Measurements from ENCODE around the gene CAMTA1. TPM values are rescaled to one million over a fixed set of nuclear protein-coding genes. Genes with fewer than 3 reads are reported as not detected.

The CAMTA1 gene
- total RNA-seq, 1 donor: 71.6 TPM

DNA sequence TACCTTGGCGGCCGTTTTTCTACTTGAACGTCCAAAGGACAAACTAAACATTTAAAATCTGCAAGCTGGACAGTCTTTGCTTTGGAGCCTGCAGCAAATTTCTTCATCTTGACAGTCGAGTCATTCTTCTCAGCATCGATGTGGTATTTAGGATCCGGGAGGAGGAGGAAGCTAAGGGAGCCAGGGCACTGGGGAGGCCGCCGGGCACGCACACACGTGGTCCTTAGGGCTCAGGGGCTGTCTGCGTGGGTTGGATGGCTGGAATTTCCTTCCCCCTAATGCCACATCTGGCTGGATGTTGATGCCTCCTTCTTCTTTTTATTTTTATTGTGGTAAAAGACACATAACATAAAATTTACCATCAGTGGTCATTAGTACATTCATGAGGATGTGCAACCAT is 300.9 kb downstream of the CAMTA1 start:
- no peaks in the 10 kb centered on the region for H3K4me1 ChIP-seq (ENCODE audit: insufficient read depth, low read length)
- H3K4me3 ChIP-seq (ENCODE audit: low read length): no peak overlapping the region

DNA sequence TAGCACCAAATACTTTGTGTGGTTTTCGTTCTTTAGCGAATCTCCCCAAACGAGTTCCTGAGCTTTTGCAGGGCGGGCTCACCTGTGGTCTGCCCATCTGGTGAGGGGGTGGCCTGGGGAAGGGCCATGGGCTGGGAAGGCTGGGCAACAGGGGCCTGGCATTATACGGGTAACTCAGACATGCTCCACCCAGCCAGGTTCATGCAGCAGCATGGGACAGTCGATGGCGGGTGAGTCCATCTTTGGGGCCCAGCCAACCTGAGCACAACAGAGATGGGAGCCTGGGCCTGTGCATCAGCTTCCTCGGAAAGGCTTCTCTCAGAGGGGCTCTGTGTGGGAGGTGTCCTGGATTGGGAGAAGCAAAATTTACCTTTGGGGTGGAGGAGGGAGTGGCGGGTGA is 302.6 kb downstream of the CAMTA1 start:
- Histone ChIP-seq H3K4me3 (ENCODE audit: low read length) (no peak overlapping the region), H3K27me3 (ENCODE audit: insufficient read depth, low read length) (no peaks in the 10 kb centered on the region), H3K9me3 (ENCODE audit: low read depth, low read length) (no peaks in the 10 kb centered on the region), H3K4me1 (ENCODE audit: insufficient read depth, low read length) (no peaks in the 10 kb centered on the region)

More for the DNA sequence above, 300.9 kb downstream of the CAMTA1 start:
- no peaks in the 10 kb centered on the region for H3K9me3 ChIP-seq (ENCODE audit: low read depth, low read length)
- no peaks in the 10 kb centered on the region for H3K27me3 ChIP-seq (ENCODE audit: insufficient read depth, low read length)

DNA sequence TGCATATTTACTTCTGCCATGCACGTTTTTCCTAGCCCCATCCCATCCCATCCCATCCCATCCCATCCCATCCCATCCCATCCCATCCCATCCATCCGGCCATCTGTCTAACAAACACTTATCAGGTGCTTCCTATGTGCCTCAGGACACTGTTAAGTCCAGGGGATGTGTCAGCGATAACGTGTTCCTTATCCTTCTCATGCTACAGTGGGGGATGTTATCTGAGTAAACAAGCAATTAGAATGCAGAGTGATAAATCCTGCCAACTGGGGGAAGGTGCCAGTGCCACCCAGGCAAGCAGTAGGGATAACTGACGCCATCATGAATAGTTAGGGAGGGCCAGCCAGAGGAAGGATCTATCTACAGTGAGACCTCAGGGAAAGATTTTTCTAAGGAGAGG is 304.2 kb downstream of the CAMTA1 start:
- Histone ChIP-seq H3K4me1 (ENCODE audit: insufficient read depth, low read length) (no peaks in the 10 kb centered on the region), H3K4me3 (ENCODE audit: low read length) (no peak overlapping the region), H3K9me3 (ENCODE audit: low read depth, low read length) (no peaks in the 10 kb centered on the region), H3K27me3 (ENCODE audit: insufficient read depth, low read length) (no peaks in the 10 kb centered on the region)

DNA sequence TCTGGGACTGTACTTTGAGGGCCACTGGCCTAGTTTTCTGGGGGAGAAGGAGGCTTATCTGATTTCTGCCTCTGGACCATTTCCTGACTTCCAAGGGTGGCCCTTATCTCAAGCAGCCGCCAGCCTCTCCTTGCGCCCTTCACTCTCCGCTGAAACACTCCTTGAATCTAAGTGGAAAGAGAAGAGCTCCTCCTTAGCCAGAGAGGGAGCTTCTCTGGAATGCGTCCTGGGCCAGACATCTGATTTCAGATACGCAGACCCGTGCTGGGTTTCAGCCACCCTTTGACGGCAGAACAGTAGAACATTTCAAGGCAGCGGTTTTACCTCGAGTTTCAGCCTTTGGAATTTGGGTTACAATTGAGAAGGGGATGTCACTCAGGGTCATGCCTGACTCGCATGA is 308.0 kb downstream of the CAMTA1 start:
- H3K9me3 ChIP-seq (ENCODE audit: low read depth, low read length): no peaks in the 10 kb centered on the region
- H3K4me1 ChIP-seq (ENCODE audit: insufficient read depth, low read length): no peaks in the 10 kb centered on the region
- H3K4me3 ChIP-seq (ENCODE audit: low read length): no peak overlapping the region
- H3K27me3 ChIP-seq (ENCODE audit: insufficient read depth, low read length): no peaks in the 10 kb centered on the region

DNA sequence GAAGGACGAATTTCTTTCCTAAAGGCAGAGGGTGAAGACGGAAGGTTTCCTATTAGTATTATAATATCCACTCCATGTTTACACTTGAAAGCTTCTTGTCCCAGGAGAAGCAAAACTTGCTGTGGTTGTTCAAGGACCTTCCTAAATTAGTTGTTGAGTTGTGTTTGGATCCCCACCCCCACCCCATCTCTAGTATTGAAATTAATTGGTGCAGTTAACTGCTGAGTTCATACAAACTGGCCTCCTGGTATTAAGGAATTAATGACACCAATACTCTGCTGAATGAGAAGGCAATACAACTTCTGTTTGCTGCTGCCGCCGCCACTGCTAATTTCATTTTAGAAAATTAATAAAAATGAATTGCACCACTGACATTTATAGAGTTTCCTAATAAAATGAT is 308.8 kb downstream of the CAMTA1 start:
- Histone ChIP-seq H3K4me1 (ENCODE audit: insufficient read depth, low read length) (no peaks in the 10 kb centered on the region), H3K27me3 (ENCODE audit: insufficient read depth, low read length) (no peaks in the 10 kb centered on the region), H3K4me3 (ENCODE audit: low read length) (no peak overlapping the region), H3K9me3 (ENCODE audit: low read depth, low read length) (no peaks in the 10 kb centered on the region)

DNA sequence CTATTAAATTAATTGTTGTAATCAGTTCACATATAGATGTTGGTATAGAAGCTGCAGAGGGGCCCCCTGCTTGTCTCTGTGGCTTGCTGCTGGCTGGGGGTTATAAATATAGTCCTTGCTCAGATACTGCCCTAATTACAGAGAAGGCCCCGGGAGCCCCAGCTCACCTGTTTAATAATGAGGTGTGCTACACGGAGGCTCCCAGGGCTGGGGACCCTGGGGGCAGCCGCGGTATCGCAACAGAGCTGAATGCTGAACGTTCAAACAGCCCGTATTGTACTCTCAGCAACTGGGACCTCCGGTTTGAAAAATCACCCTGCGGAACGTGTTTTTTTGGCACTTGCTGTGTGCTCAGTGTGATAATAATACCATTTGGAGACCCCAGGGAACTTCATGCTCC is 309.3 kb downstream of the CAMTA1 start:
- Histone ChIP-seq H3K4me1 (ENCODE audit: insufficient read depth, low read length) (no peaks in the 10 kb centered on the region), H3K9me3 (ENCODE audit: low read depth, low read length) (no peaks in the 10 kb centered on the region)

DNA sequence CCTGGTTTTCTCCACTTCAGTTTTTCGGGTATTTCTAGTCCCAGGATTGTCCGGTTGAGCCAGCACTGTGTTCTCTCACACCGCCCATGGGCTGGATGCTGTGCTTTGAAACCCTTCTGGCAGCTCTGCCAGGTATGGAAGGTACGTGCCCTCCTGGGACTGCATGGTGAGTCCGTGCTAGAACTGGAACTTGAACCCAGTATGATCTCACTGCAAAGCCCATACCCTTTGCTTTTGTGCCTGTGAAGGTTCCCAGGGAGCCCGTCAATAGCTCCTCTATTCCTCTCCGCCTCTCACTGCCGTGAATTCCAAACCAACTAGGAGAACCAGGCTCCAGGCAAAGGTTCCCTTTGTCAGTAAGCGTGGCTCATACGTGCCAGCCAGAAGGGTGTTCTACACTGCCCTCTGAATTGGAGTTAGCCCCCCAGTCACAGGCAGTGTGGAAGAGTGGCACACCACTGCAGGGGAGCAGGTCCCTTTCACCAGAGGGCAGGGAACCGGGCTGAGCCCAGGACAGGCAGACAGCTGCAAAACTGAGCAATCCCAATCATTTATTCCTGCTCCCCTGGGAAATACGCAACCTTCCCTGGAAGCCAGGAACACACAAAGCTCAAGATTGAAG is 310.2 kb downstream of the CAMTA1 start:
- H3K4me3 ChIP-seq (ENCODE audit: low read length): no peak overlapping the region
- no peaks in the 10 kb centered on the region for H3K4me1 ChIP-seq (ENCODE audit: insufficient read depth, low read length)
- H3K9me3 ChIP-seq (ENCODE audit: low read depth, low read length): no peaks in the 10 kb centered on the region
- H3K27me3 ChIP-seq (ENCODE audit: insufficient read depth, low read length): no peaks in the 10 kb centered on the region

More for the DNA sequence above, 309.3 kb downstream of the CAMTA1 start:
- Histone ChIP-seq H3K4me3 (ENCODE audit: low read length) (no peak overlapping the region), H3K27me3 (ENCODE audit: insufficient read depth, low read length) (no peaks in the 10 kb centered on the region)

DNA sequence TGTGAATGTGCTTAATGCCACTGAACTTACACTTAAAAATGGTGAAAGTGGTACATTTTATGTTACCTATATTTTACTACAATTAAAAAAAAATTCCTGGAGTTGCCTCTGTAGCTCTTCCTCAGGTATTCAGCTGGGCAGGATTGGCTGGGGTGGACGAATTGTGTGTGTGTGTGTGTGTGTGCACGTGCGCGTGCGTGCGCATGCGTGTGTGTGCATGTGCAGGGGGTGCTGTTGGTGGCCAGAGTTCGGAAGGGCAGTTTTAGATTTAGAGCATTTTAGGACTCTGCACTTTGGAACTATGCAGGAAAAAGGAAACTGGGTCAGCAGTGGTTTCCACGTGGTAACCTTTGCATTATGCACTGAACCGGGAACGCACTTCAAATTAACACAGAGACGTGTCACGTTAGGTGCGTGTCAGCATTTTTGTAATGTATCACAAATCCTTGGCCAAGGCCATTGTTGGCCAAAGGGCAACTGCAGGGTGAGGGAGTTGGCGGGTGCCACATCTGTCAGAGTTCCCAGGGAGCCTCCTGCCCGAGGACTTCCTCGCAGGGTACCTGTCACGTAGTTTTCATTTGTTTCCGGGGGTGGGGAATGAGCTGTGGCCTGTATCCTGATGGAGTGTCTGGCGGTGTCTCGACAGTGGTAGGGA is 312.8 kb downstream of the CAMTA1 start:
- no peaks in the 10 kb centered on the region for H3K4me1 ChIP-seq (ENCODE audit: insufficient read depth, low read length)
- H3K9me3 ChIP-seq (ENCODE audit: low read depth, low read length): no peaks in the 10 kb centered on the region
- H3K27me3 ChIP-seq (ENCODE audit: insufficient read depth, low read length): no peaks in the 10 kb centered on the region
- H3K4me3 ChIP-seq (ENCODE audit: low read length): no peak overlapping the region

DNA sequence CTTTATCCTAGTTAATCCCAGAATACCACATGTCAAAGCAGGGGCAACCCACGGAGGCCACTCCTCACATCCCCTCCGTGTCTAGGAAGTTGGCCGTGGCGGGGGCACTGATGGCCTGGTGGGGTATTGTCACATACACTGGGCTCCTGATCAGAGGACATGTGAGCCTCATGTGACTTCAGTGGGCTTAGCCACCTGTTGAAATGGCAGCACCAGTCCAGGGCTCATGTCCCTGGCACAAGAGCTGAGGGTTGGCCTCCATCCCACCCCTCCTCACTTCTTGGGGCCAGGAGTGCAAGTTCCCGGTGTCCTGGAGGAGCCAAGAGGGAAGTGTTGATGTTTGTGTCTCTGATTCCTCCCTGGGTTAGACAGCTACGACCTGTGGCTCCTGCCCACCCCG is 313.4 kb downstream of the CAMTA1 start:
- no peaks in the 10 kb centered on the region for H3K27me3 ChIP-seq (ENCODE audit: insufficient read depth, low read length)
- no peaks in the 10 kb centered on the region for H3K9me3 ChIP-seq (ENCODE audit: low read depth, low read length)
- no peak overlapping the region for H3K4me3 ChIP-seq (ENCODE audit: low read length)
- no peaks in the 10 kb centered on the region for H3K4me1 ChIP-seq (ENCODE audit: insufficient read depth, low read length)

DNA sequence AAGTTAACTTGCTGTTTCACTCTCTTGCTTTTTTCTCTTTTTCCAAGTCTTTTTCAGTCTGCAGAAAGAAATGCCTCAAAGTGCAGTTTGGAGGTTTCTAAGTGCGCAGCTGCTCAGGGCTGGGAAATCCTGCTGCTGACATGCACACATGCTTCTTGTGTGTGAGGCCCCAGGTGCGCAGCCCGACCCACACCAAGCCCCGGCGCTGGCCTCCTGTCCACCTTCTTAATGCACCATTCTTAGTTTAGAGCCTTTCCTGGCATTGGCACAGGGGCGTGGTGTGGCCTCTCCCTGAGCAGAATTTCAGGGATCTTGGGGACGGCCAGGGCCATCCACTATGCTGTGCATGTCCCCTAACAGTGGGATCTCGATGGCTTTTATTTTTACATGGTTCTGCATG is 315.2 kb downstream of the CAMTA1 start:
- H3K4me1 ChIP-seq (ENCODE audit: insufficient read depth, low read length): no peaks in the 10 kb centered on the region
- H3K4me3 ChIP-seq (ENCODE audit: low read length): no peak overlapping the region
- no peaks in the 10 kb centered on the region for H3K27me3 ChIP-seq (ENCODE audit: insufficient read depth, low read length)
- H3K9me3 ChIP-seq (ENCODE audit: low read depth, low read length): no peaks in the 10 kb centered on the region

DNA sequence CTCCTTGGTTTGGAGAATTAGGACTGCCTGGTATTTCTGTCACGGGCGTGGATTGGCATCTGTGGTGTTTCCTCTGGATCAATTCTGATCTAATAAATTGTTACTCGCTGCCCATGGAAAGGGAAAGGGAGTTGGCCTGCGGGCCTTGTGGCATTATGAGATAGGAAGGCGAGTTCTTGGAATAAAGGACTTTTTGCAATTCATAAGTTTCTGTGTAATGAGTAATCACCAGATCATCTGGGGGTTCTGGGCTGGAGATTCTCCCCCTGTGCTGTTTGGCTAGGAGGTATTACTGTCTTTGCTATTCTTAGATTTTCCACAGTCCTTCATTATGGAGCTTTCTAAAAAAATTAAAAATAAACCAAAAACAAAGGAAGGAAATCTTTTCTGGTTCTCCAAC is 315.9 kb downstream of the CAMTA1 start:
- H3K27me3 ChIP-seq (ENCODE audit: insufficient read depth, low read length): no peaks in the 10 kb centered on the region
- no peaks in the 10 kb centered on the region for H3K4me1 ChIP-seq (ENCODE audit: insufficient read depth, low read length)
- no peaks in the 10 kb centered on the region for H3K9me3 ChIP-seq (ENCODE audit: low read depth, low read length)
- no peak overlapping the region for H3K4me3 ChIP-seq (ENCODE audit: low read length)

DNA sequence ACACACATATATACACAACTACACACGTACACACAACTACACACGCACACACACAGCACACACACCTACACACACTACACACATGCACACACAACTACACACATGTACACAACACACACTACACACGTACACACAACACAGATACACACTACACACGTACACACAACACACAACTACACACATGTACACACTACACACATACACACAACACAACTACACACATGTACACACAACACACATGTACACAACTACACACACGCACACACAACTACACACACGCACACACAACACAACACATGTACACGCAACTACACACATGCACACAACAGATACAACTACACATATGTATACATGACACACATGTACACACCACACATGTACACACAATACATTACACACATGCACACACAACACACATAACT is 318.1 kb downstream of the CAMTA1 start:
- Histone ChIP-seq H3K9me3 (ENCODE audit: low read depth, low read length) (no peaks in the 10 kb centered on the region), H3K4me1 (ENCODE audit: insufficient read depth, low read length) (no peaks in the 10 kb centered on the region), H3K4me3 (ENCODE audit: low read length) (no peak overlapping the region), H3K27me3 (ENCODE audit: insufficient read depth, low read length) (no peaks in the 10 kb centered on the region)

DNA sequence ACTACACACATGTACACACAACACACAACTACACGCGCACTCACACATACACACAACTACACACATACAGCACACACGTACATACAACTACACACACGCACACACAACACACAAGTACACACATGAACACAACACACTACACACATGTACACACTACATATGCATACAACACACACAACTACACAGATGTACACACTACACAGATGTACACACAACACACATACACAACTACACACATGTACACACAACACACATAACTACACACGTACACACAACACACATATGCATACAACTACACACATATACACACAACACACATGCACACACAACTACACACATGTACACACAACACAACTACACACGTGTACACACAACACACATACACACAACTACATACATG is 318.6 kb downstream of the CAMTA1 start:
- H3K27me3 ChIP-seq (ENCODE audit: insufficient read depth, low read length): no peaks in the 10 kb centered on the region
- H3K4me1 ChIP-seq (ENCODE audit: insufficient read depth, low read length): no peaks in the 10 kb centered on the region
- no peaks in the 10 kb centered on the region for H3K9me3 ChIP-seq (ENCODE audit: low read depth, low read length)
- H3K4me3 ChIP-seq (ENCODE audit: low read length): no peak overlapping the region

DNA sequence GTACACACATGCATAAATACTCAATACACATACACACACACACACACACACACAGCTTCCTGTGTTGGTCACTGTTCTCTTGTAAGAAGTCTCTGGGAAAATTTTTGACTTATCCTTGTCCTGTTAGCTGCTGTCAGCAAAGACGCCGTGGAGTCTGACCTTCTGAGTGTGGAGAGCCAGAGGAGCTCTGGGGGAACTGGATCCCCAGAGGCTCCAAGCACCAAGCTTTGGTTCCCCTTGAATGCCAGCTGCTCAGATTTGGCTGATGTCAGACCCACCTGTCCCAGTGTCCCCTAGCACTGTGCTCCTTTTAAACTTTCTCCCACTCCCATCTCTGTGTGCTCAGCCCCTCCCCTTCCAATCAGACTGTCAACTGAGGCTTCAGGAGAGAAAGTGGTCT is 319.1 kb downstream of the CAMTA1 start:
- Histone ChIP-seq H3K27me3 (ENCODE audit: insufficient read depth, low read length) (no peaks in the 10 kb centered on the region), H3K4me3 (ENCODE audit: low read length) (no peak overlapping the region), H3K4me1 (ENCODE audit: insufficient read depth, low read length) (no peaks in the 10 kb centered on the region), H3K9me3 (ENCODE audit: low read depth, low read length) (no peaks in the 10 kb centered on the region)

DNA sequence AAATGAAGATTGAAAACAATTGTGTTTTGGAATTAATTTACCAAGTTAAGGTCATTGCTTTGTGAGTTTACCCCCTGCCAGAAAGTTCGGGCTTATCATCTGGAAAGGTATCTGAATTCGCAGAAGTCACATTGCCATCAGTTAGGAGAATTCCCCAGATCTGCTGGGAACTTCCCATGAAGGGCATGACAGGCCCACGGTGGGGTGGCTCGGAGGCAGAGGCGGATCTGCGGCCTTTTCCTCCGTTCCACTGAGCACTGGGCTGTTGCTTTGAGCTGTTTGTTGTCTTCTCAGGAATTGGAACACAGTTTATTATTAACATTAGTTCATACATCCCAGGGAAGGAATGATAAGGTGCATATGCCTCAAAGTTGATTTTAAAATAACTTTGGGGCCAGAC is 320.0 kb downstream of the CAMTA1 start:
- no peaks in the 10 kb centered on the region for H3K27me3 ChIP-seq (ENCODE audit: insufficient read depth, low read length)
- no peak overlapping the region for H3K4me3 ChIP-seq (ENCODE audit: low read length)
- no peaks in the 10 kb centered on the region for H3K9me3 ChIP-seq (ENCODE audit: low read depth, low read length)
- no peaks in the 10 kb centered on the region for H3K4me1 ChIP-seq (ENCODE audit: insufficient read depth, low read length)

DNA sequence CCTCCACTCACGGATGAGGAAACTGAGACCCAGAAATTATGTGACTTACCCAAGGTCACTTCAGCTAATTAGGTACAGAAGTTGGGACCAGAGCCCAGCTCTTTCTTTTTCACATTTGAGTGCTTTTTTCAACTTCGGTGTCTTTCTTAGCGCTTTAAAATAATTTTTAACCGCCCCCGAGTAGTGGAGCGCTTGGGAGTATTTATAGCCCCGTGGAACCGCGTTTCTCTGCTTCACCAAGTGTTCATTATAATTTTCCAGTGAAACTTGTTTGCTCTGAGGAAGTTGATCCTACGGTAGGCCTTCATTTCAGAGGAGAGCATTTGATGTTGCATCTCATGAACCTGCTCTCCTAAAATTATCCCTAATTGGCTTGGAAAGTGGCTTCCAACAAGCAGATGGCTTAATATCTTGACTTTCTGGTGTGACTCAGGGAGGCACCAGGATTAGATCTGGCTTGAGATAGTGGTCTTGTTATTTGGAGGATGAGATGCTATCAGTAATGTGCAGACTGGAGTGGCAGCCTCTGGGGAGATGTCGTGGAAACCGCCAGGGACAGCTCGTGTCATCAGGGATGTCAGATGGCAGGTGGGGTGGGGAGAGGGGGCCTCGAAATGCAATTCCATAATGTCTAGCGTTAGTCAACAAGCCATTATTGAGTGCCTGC is 321.3 kb downstream of the CAMTA1 start:
- Histone ChIP-seq H3K9me3 (ENCODE audit: low read depth, low read length) (no peaks in the 10 kb centered on the region), H3K4me3 (ENCODE audit: low read length) (no peak overlapping the region), H3K27me3 (ENCODE audit: insufficient read depth, low read length) (no peaks in the 10 kb centered on the region), H3K4me1 (ENCODE audit: insufficient read depth, low read length) (no peaks in the 10 kb centered on the region)
